IMR-90 (cell line): Measurements from ENCODE around the gene ABHD5.

Source experiments
- BHLHE40 ChIP-seq: fragments of 150-350 bp; IDR thresholded peaks from 2 replicates; pipeline ENCODE4 v1.6.1; 2016; ENCODE audit warnings: mild to moderate bottlenecking, low read depth, low read length
- CEBPB ChIP-seq: IDR thresholded peaks from 2 replicates; pipeline ENCODE4 v1.6.1; 2012; ENCODE audit warnings: low read depth, low read length, improper control_type of control experiment
- CHD1 ChIP-seq: IDR thresholded peaks from 2 replicates; pipeline ENCODE4 v1.6.1; 2012; ENCODE audit warnings: low read depth, low read length, improper control_type of control experiment
- CTCF ChIP-seq: conservative IDR thresholded peaks from 2 replicates; pipeline ENCODE4 v1.5.1; 2012; ENCODE audit warnings: mild to moderate bottlenecking, low read depth, low read length, improper control_type of control experiment
- FOS ChIP-seq: fragments of 150-350 bp; IDR thresholded peaks from 2 replicates; pipeline ENCODE4 v1.6.1; 2016; ENCODE audit warnings: low read depth, low read length
- MAFK ChIP-seq: IDR thresholded peaks from 2 replicates; pipeline ENCODE4 v1.6.1; 2012; ENCODE audit warnings: low read depth, low read length, improper control_type of control experiment
- MAZ ChIP-seq: IDR thresholded peaks from 2 replicates; pipeline ENCODE4 v1.6.1; 2012; ENCODE audit warnings: low read depth, mild to moderate bottlenecking, low read length, improper control_type of control experiment, moderate library complexity, borderline replicate concordance
- MXI1 ChIP-seq: IDR thresholded peaks from 2 replicates; pipeline ENCODE4 v1.6.1; 2012; ENCODE audit warnings: low read depth, mild to moderate bottlenecking, low read length, moderate library complexity, borderline replicate concordance
- POLR2A ChIP-seq: IDR thresholded peaks from 2 replicates; pipeline ENCODE4 v1.6.1; 2012; ENCODE audit warnings: mild to moderate bottlenecking, low read depth, low read length
- RAD21 ChIP-seq: IDR thresholded peaks from 2 replicates; pipeline ENCODE4 v1.6.1; 2012; ENCODE audit warnings: low read length, improper control_type of control experiment
- RCOR1 ChIP-seq: IDR thresholded peaks from 2 replicates; pipeline ENCODE4 v1.6.1; 2012; ENCODE audit warnings: mild to moderate bottlenecking, low read length, improper control_type of control experiment; ENCODE audit not compliant: insufficient replicate concordance
- RFX5 ChIP-seq: IDR thresholded peaks from 2 replicates; pipeline ENCODE4 v1.8.0; 2012; ENCODE audit warnings: low read depth, mild to moderate bottlenecking, low read length, moderate library complexity
- SMC3 ChIP-seq: fragments of 150-350 bp; IDR thresholded peaks from 2 replicates; pipeline ENCODE4 v1.6.1; 2016; ENCODE audit warnings: low read depth, mild to moderate bottlenecking, antibody characterized with exemption, low read length, moderate library complexity
- USF2 ChIP-seq: fragments of 150-350 bp; IDR thresholded peaks from 2 replicates; pipeline ENCODE4 v1.6.1; 2017; ENCODE audit warnings: mild to moderate bottlenecking, antibody characterized with exemption, low read length, low read depth

DNA sequence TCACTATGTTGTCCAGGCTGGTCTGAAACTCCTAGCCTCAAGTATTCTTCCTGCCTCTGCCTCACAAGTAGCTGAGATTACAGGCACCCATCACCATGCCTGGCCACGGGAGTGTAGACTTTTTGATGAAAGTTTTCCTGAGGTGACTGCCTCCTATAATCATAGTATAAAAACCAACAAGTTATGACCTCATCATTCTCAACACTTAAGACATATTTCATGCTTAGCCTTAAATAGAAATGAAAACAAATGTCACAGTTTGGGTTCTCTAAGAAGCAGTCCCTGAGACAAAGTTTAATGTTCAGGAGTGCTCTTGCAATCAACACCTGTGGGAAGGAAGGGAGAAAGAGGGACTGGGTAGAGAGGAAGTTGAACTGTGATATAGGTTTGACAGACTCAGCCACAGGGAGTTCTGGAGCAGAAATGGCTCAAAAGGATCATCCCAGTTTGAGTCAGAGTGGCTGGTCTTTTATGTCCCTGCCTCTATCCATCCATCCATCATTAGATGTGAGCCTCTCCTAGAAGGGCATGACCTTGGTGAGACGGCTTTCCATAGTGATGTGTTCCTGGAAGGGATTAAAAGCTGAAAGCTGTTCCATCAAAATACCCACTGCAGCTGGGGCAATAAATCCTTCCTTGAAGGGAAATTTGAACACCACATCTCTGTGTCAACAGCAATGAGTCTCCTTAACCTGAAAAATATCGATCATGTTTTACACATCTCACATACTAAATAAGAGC is 16.2 kb upstream of the ABHD5 start:
- no peak for TF ChIP-seq CTCF
- no peak for TF ChIP-seq POLR2A
- no peak for TF ChIP-seq RAD21
- TF ChIP-seq MXI1: no peak
- TF ChIP-seq MAZ: no peak
- TF ChIP-seq RCOR1: no peak
- TF ChIP-seq SMC3: no peak
- no peak for TF ChIP-seq FOS
- no peak for TF ChIP-seq RFX5
- no peak for TF ChIP-seq MAFK
- TF ChIP-seq USF2: no peak
- no peak for TF ChIP-seq CEBPB
- no peak for TF ChIP-seq CHD1
- TF ChIP-seq BHLHE40: no peak
